ENCODE measurements around the gene PARP8.

GRCh38 chr5:50700706-50701105 lies 34.3 kb downstream of the PARP8 start:
- TF ChIP-seq EZH2phosphoT487 (IDR thresholded peaks at IDR 0.05; ENCODE audit: borderline replicate concordance, low read depth, low read length), result no peak
- no peak for TF ChIP-seq CTCF (conservative IDR thresholded peaks at IDR 0.05; ENCODE audit: low read length)

Measured in OCI-LY7 (cell line).